Measurements from ENCODE around the gene BCORL1. TPM values are rescaled to one million over a fixed set of nuclear protein-coding genes. Genes with fewer than 3 reads are reported as not detected.

Gene BCORL1
- total RNA-seq, 3 donors from 2014 or later (not counting 1 experiment from before 2014, with no cell fraction given), result 6.5 to 10.5 (median 9.9) TPM

DNA sequence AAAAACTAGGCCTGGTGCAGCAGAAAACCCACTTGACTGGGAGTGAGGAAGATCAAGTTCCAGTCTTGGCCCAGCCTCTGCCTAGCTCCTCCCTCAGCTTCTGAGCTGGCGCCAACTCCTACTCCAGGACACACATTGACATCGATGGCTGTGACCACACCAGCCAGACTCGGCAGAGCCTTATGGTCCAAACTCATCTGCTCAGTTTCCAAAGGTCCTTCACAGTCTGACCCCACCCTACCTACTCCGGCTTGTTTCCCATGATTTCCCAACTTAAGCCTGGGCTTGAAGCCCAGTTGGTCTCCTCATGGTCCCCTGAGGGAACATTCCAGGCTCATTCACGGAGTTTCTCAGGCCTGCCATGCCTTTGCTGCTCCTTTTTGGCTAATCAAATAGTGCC, 117.7 kb downstream of the BCORL1 start:
- Mint-ChIP-seq H3K36me3 (peaks cover 7% of the 10 kb centered on the region), H3K27ac (peak overlapping the region; percentile 90 to 93), H3K9me3 (no peaks in the 10 kb centered on the region), H3K27me3 (ENCODE audit: low read depth in 2 of 2) (peaks cover 0 to 8% of the 10 kb centered on the region in 2 donors), H3K4me3 (peak overlapping the region; percentile 28), H3K4me1 (peaks cover 51 to 81% of the 10 kb centered on the region in 2 donors)
- Histone ChIP-seq H3K27me3 (ENCODE audit: control insufficient read depth, insufficient read depth, low read length) (no peaks in the 10 kb centered on the region), H3K36me3 (ENCODE audit: control insufficient read depth, insufficient read depth, low read length) (no peaks in the 10 kb centered on the region), H3K27ac (ENCODE audit: low read length) (peak overlapping the region; percentile 48), H3K4me3 (ENCODE audit: low read length) (no peak overlapping the region), H3K9me3 (ENCODE audit: control insufficient read depth, insufficient read depth, low read length) (no peaks in the 10 kb centered on the region), H3K4me1 (ENCODE audit: control insufficient read depth, insufficient read depth, low read length) (peaks cover 74% of the 10 kb centered on the region)
- DNase-seq (no peak), ATAC-seq (no peak)
- intact Hi-C loops (cut with micrococcal nuclease), result no loop called here
- TF ChIP-seq, protein P1, sequence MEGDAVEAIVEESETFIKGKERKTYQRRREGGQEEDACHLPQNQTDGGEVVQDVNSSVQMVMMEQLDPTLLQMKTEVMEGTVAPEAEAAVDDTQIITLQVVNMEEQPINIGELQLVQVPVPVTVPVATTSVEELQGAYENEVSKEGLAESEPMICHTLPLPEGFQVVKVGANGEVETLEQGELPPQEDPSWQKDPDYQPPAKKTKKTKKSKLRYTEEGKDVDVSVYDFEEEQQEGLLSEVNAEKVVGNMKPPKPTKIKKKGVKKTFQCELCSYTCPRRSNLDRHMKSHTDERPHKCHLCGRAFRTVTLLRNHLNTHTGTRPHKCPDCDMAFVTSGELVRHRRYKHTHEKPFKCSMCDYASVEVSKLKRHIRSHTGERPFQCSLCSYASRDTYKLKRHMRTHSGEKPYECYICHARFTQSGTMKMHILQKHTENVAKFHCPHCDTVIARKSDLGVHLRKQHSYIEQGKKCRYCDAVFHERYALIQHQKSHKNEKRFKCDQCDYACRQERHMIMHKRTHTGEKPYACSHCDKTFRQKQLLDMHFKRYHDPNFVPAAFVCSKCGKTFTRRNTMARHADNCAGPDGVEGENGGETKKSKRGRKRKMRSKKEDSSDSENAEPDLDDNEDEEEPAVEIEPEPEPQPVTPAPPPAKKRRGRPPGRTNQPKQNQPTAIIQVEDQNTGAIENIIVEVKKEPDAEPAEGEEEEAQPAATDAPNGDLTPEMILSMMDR (IDR thresholded peaks at IDR 0.05), result no peak
- WGBS (ENCODE audit: insufficient coverage), result 81% methylated on average over 5 of the region's 5 CpGs

- Histone ChIP-seq H3K4me3 (ENCODE audit: low read length) (no peak overlapping the region), H3K9me3 (ENCODE audit: control insufficient read depth, insufficient read depth, low read length) (no peaks in the 10 kb centered on the region), H3K4me1 (ENCODE audit: control insufficient read depth, insufficient read depth, low read length) (peaks cover 78% of the 10 kb centered on the region), H3K27ac (ENCODE audit: low read length) (no peak overlapping the region), H3K27me3 (ENCODE audit: control insufficient read depth, insufficient read depth, low read length) (no peaks in the 10 kb centered on the region), H3K36me3 (ENCODE audit: control insufficient read depth, insufficient read depth, low read length) (no peaks in the 10 kb centered on the region)
- peaks cover 7% of the 10 kb centered on the region for H3K36me3 Mint-ChIP-seq
- no peaks in the 10 kb centered on the region for H3K9me3 Mint-ChIP-seq
- H3K4me3 Mint-ChIP-seq, result no peak overlapping the region
- 100% methylated on average over 1 of the region's 3 CpGs for WGBS (ENCODE audit: insufficient coverage)
- peaks cover 0 to 8% of the 10 kb centered on the region in 2 donors for H3K27me3 Mint-ChIP-seq (ENCODE audit: low read depth in 2 of 2)
- intact Hi-C loops (cut with micrococcal nuclease), result no loop called here
- TF ChIP-seq, protein P1 (IDR thresholded peaks at IDR 0.05), result no peak
- H3K4me1 Mint-ChIP-seq, result peaks cover 59 to 85% of the 10 kb centered on the region in 2 donors
- ATAC-seq (no peak), DNase-seq (no peak)
- peak overlapping the region; percentile 77 to 91 for H3K27ac Mint-ChIP-seq
Observed at GRCh38 chrX:130103605-130104004, 121.2 kb downstream of the BCORL1 start.

DNA sequence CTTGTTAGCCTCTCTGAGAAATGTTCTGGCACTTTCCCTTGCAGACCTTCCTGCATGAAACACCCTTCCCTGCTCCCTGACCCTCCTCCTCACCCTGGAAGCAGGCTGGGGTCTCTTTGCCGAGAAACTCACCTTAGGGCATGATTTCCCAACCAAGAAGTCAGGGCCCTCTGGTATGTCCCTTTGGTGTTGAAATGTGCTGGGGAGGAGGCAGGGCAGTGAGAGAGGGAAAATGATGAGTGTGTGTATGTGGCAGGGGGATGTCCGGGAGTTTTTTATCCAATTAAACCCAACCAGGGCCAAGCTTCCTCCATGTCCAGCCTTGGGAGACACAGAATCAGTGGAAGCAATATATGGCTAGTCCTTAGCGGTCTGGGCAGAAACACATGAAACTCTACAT, 122.8 kb downstream of the BCORL1 start:
- H3K4me1 Mint-ChIP-seq, result peaks cover 57 to 74% of the 10 kb centered on the region in 2 donors
- no peak for ATAC-seq
- WGBS (ENCODE audit: insufficient coverage), result no CpG with 5 or more reads among the region's 3 CpGs
- H3K9me3 ChIP-seq (ENCODE audit: control insufficient read depth, insufficient read depth, low read length), result no peaks in the 10 kb centered on the region
- no peak overlapping the region for H3K4me3 ChIP-seq (ENCODE audit: low read length)
- peaks cover 0 to 8% of the 10 kb centered on the region in 2 donors for H3K27me3 Mint-ChIP-seq (ENCODE audit: low read depth in 2 of 2)
- no peak overlapping the region for H3K27ac ChIP-seq (ENCODE audit: low read length)
- H3K4me1 ChIP-seq (ENCODE audit: control insufficient read depth, insufficient read depth, low read length), result peaks cover 65% of the 10 kb centered on the region
- intact Hi-C loops (cut with micrococcal nuclease), result no loop called here
- peak overlapping the region in 1 of 2 donors; percentile 91 for H3K27ac Mint-ChIP-seq
- H3K36me3 Mint-ChIP-seq, result peaks cover 7% of the 10 kb centered on the region
- H3K27me3 ChIP-seq (ENCODE audit: control insufficient read depth, insufficient read depth, low read length), result no peaks in the 10 kb centered on the region
- H3K9me3 Mint-ChIP-seq, result no peaks in the 10 kb centered on the region
- TF ChIP-seq, protein P1 (IDR thresholded peaks at IDR 0.05), result no peak
- H3K36me3 ChIP-seq (ENCODE audit: control insufficient read depth, insufficient read depth, low read length), result no peaks in the 10 kb centered on the region
- H3K4me3 Mint-ChIP-seq, result peak overlapping the region; percentile 0
- no peak for DNase-seq

- 35% methylated on average over 5 of the region's 10 CpGs for WGBS (ENCODE audit: insufficient coverage)
- Histone ChIP-seq H3K9me3 (ENCODE audit: control insufficient read depth, insufficient read depth, low read length) (no peaks in the 10 kb centered on the region), H3K36me3 (ENCODE audit: control insufficient read depth, insufficient read depth, low read length) (no peaks in the 10 kb centered on the region), H3K27me3 (ENCODE audit: control insufficient read depth, insufficient read depth, low read length) (no peaks in the 10 kb centered on the region), H3K4me3 (ENCODE audit: low read length) (no peak overlapping the region), H3K4me1 (ENCODE audit: control insufficient read depth, insufficient read depth, low read length) (peaks cover 61% of the 10 kb centered on the region), H3K27ac (ENCODE audit: low read length) (no peak overlapping the region)
- H3K9me3 Mint-ChIP-seq, result no peaks in the 10 kb centered on the region
- intact Hi-C loops (cut with micrococcal nuclease), result loop anchor here (2.0 kb wide), 1 partner anchor 21 kb away; no protein-coding TSS in a partner anchor
- TF ChIP-seq, protein P1 (IDR thresholded peaks at IDR 0.05), result no peak
- DNase-seq, result no peak
- peaks cover 0 to 2% of the 10 kb centered on the region in 2 donors for H3K27me3 Mint-ChIP-seq (ENCODE audit: low read depth in 2 of 2)
- peaks cover 48 to 65% of the 10 kb centered on the region in 2 donors for H3K4me1 Mint-ChIP-seq
- ATAC-seq, result no peak
- H3K27ac Mint-ChIP-seq, result peak overlapping the region; percentile 83 to 91
- peaks cover 1% of the 10 kb centered on the region for H3K36me3 Mint-ChIP-seq
- H3K4me3 Mint-ChIP-seq, result peak overlapping the region; percentile 71
Observed at GRCh38 chrX:130106071-130106470, 123.6 kb downstream of the BCORL1 start.
